ENCODE data around the gene SULT2B1. TPM values are rescaled to one million over a fixed set of nuclear protein-coding genes. Genes with fewer than 3 reads are reported as not detected.

SULT2B1 gene
- polyA plus RNA-seq, 1 experiment: 0.25 TPM

- Histone ChIP-seq H3K4me3 (ENCODE audit: low read depth, low read length) (peak overlapping the region; percentile 47), H3K27me3 (ENCODE audit: control insufficient read depth, insufficient read depth, low read length) (0 out of 2 replicates have a peak, but pooled peaks cover under 1% of the 10 kb centered on the region), H3K36me3 (ENCODE audit: control insufficient read depth, insufficient read depth, low read length) (no peaks in the 10 kb centered on the region)
- no peak for TF ChIP-seq CTCF (IDR thresholded peaks at IDR 0.05; ENCODE audit: insufficient read depth, low read depth, low read length)
- CTCF ChIA-PET: interaction anchor here (0.8 to 3.5 kb wide), 19 partner anchors 11 to 197 kb away, joined by 3 to 20 read pairs (median 5); partner anchors contain the start of genes RPL18 and SPHK2
- POLR2A ChIA-PET: interaction anchor here (0.7 kb wide), 1 partner anchor 348 kb away, joined by 3 read pairs; the partner anchor contains the start of gene RUVBL2
- no peak for DNase-seq (ENCODE audit: low read depth)
Observed at GRCh38 chr19:48644839-48645619, 93.1 kb downstream of the SULT2B1 start.

- Histone ChIP-seq H3K36me3 (ENCODE audit: control insufficient read depth, insufficient read depth, low read length) (no peaks in the 10 kb centered on the region), H3K27me3 (ENCODE audit: control insufficient read depth, insufficient read depth, low read length) (no peaks in the 10 kb centered on the region), H3K4me3 (ENCODE audit: low read depth, low read length) (peak overlapping the region; percentile 47)
- DNase-seq (ENCODE audit: low read depth): no peak
- TF ChIP-seq CTCF (IDR thresholded peaks at IDR 0.05; ENCODE audit: insufficient read depth, low read depth, low read length): no peak
- POLR2A ChIA-PET: interaction anchor here (0.7 kb wide), 1 partner anchor 348 kb away, joined by 3 read pairs; the partner anchor contains the start of gene RUVBL2
- CTCF ChIA-PET: interaction anchor here (0.6 to 3.5 kb wide), 23 partner anchors 10 to 196 kb away, joined by 3 to 20 read pairs (median 4); partner anchors contain the start of genes RPL18 and SPHK2
Observed at GRCh38 chr19:48645620-48646000, 93.6 kb downstream of the SULT2B1 start.

DNA sequence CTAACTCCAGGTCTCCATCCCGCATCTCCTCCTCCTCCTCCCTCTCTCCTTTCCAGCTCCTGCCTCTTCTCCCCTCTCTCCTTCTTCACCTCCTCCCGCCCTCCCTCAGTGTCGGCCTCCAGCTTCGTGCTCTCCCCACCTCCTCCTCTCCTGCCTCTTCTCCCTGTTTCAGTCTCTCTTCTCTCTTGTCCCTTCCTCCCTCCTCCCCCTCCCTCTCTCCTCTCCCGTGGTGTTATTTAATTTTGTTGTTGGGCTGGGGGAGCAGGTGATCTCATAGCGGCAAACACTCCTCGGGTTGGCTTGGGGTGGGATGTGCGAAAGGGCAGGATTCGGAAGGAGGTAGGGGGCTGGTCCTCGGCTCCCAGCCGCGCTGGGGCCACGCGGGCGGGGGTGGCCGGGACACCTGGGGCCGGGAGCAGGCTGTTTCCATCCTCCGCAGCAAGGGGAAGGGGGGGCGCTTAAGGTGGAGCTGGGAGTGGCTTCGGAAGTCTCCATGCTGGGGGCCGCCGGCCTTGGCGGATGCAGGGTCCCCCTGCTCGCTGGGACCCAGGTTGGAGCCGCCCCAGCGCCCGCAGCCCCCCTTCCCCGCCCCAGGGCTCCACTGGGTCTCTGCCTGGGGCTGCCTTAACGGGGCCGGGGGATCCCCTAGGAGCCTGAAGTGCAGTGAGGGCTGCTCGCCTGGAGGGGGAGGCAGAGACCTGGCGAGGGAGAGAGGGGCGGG is 94.2 kb downstream of the SULT2B1 start, which contains the start of gene CA11:
Gene CA11 (minus strand): TSS at position 187 of the 721 bp plus-strand sequence. CDS start 555 bp downstream, outside the sequence.
- TF ChIP-seq CTCF (IDR thresholded peaks at IDR 0.05; ENCODE audit: insufficient read depth, low read depth, low read length): peak; percentile 94
- Histone ChIP-seq H3K27me3 (ENCODE audit: control insufficient read depth, insufficient read depth, low read length) (no peaks in the 10 kb centered on the region), H3K4me3 (ENCODE audit: low read depth, low read length) (peak within 1 kb of the TSS; percentile 47), H3K36me3 (ENCODE audit: control insufficient read depth, insufficient read depth, low read length) (no peaks in the 10 kb centered on the region)
- no peak for DNase-seq (ENCODE audit: low read depth)
- POLR2A ChIA-PET: no interaction called here
- CTCF ChIA-PET: interaction anchor here (0.6 to 3.5 kb wide), 23 partner anchors 10 to 196 kb away, joined by 3 to 20 read pairs (median 4); partner anchors contain the start of genes RPL18 and SPHK2

GRCh38 chr19:48646722-48647216 is 94.8 kb downstream of the SULT2B1 start:
- no peaks in the 10 kb centered on the region for H3K36me3 ChIP-seq (ENCODE audit: control insufficient read depth, insufficient read depth, low read length)
- no peak for DNase-seq (ENCODE audit: low read depth)
- TF ChIP-seq CTCF (IDR thresholded peaks at IDR 0.05; ENCODE audit: insufficient read depth, low read depth, low read length): no peak
- H3K4me3 ChIP-seq (ENCODE audit: low read depth, low read length): peak overlapping the region; percentile 47
- ChIA-PET CTCF (interaction anchor here (0.9 to 3.5 kb wide), 8 partner anchors 20 to 195 kb away, joined by 3 to 20 read pairs (median 4); no protein-coding TSS in a partner anchor), POLR2A (no interaction called here)
- H3K27me3 ChIP-seq (ENCODE audit: control insufficient read depth, insufficient read depth, low read length): no peaks in the 10 kb centered on the region
